NCI-H1105 treated with DMSO at 0.1 percent for 48 hours (cell line): ENCODE results near the gene MYO7B.

Experiments used
- DNase-seq: peaks from one replicate; lab custom pipeline; 2025; lab: John Stamatoyannopoulos, UW

The MYO7B gene

DNA sequence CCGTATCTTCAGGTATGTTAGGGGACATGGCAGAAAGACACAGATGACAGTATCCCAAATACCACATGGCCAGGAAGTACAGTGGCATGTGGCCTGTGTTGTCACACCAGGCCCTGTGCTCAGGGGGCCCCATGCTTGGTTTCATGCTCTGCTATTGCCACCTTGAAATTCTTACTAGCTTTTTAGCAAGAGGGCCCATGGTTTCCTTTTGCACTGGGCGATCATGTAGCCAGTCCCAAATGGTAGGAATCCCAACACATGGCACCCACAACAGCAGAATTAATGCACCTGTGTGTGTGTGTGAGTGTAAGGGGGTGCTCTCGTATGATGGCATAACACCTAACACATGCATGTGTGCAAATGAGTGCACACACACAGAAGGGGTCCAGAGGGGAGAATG is 39.2 kb downstream of the MYO7B start:
- DNase-seq: no peak

DNA sequence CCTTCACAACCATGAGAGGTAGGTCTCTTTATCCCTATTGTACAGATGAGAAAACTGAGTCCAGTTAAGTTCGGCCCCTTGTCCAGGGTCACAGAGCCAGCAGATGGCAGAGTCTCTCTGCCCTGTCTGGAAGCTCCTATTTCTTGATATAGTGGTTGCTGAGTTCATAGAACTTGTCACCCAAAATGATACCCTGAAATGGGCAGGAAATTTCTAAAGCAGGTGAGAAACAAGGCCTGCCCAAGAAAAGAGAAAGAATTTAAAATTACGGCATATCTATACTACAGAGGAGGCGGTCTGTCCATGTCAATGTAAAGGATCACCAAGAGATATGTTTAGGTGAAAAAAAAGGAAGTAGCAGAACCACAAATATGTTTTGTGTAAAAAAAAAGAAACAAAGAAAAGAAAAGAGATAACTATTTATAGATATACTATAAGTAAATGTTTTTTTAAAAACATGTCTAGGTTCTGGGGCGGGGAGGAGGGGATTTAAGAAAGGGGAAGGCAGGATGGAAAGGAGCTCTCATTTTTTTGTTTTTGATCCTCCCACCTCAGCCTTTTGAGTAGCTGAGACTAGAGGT is 39.8 kb downstream of the MYO7B start:
- DNase-seq: no peak

DNA sequence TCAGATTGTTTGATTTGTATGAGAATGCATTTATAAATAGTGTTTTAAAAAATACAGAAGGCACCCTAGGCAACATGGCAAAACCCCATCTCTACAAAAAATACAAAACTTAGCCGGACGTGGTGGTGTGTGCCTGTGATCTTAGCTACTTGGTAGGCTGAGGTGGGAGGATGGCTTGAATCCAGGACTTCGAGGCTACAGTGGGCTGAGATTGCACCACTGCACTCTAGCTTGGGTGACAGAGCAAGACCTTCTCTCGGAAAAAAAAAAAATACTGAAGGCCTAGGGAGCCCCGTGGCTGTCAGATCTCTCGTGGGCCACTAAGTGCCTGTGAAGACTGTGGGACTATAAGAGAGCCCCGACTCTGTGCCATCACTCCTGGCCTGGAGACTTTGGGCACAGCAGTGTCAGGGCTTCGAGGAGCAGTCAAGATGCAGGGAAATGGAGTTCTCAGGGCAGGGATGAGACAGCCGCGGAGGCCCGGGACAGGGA is 40.5 kb downstream of the MYO7B start:
- DNase-seq: no peak

DNA sequence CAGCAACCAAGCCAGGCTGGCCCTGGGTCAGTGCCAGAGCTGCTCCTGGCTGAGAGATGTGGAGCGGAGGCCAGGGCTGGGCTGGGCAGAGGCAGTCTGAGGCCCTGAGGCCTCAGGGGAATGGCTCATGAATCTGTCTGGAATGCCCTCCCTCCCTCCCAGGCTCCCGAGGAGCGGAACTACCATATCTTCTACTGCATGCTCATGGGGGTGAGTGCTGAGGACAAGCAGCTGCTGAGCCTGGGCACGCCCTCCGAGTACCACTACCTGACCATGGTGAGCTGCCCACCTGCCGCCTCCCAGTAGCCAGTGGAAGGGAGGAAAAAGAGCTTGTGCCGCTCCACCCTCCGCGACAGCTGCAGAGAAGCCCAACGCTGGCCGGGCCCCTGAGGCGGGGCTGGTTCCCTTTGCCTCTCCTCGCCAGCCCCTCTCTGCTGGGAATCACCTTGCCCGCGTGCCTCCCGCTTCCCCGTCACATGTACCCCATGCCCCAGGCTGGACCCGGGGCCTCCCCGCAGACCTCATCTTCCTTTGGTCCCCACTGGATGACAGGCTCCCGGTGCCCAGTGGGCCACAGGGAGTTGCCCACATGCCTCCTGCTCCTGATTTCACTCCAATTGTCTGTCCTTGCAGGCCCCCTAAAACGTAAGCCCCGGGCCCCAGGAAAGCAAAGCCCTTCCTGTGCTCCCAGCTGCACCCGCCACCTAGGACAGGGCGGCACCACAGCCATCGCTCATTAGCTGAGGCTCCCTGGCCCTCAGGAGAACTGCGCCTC is 41.1 kb downstream of the MYO7B start:
- no peak for DNase-seq

DNA sequence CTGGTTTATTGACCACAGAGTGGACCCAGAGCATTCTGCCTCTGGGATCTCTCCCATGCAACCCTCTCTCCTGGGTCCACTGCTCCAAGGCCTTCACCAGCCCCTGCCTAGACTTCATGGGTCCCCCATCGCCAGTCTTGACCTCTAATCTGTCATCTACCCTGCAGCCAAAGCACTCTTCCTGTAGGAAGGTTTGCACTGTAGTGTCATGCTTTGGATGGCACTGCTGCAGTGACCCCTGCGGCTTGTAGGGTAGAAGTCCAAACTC is 41.7 kb downstream of the MYO7B start:
- no peak for DNase-seq

DNA sequence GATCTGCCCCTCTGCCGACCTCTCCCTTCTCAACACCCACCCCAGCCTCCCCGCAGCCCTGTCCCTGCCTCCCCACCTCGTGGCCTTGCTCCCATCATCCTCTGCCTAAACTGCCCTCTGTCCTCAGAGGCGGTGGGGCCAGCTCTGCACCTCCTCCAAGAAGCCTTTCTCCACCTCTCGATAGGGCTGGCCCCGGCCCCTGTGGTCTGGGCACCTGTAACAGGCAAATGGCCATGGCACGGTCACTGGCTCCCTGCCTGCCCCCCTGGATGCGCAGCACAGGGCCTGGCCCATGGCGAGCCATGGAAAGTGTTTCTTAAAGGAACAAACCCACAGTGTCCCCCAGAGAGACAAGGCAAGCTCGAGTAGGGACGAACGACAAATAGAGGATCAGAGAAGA is 42.0 kb downstream of the MYO7B start:
- no peak for DNase-seq

DNA sequence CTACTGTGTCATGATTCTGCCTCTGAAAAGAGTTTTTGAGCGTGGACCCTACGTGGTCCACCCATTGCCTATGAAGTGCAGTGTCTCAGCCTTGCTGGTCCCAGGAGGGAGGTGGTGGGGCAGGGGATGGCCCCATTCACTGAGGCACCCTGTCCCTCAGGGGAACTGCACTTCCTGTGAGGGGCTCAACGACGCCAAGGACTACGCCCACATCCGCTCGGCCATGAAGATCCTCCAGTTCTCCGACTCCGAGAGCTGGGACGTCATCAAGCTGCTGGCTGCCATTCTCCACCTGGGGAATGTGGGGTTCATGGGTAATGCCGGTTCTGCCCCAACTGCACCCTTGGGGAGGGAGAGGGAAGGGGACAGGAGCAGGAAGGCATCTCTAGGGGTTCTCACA is 42.5 kb downstream of the MYO7B start:
- no peak for DNase-seq

DNA sequence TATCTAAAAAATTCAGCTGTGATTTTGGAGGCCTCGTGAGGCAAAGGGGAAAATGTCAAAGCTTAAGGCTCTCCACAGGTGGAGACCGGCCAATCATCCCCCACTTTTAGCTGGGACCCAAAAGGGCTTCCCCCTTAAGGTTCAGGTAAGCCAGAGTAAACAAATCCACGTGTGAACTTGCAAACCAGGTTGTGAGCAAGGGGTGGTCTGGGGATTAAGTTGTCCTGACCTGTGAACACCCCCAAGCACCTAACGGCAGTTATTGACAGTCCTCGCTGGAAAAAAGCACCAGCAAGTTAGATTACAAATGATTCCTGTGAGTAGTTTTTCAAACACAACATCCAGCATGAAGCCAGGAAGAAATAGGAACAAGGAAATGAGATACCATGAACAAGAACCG is 42.9 kb downstream of the MYO7B start:
- no peak for DNase-seq

DNA sequence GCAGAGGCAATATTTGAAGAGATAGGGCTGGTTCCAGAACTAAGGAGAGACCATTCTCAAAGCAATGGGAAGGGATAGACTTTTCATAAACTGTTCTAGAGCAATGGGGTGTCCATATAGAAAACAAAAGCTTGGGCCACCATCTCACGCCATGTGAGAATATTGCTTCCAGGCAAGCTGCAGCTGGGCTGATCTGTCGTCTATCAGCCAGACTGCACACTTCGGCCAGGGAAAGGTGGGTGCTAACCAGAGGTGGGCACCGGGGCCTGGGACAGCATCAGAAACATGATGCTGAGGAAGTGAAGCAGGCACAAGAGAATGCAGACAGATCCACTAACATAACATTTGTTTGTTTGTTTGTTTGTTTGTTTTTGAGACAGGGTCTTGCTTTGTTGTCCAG is 43.7 kb downstream of the MYO7B start:
- DNase-seq: no peak

DNA sequence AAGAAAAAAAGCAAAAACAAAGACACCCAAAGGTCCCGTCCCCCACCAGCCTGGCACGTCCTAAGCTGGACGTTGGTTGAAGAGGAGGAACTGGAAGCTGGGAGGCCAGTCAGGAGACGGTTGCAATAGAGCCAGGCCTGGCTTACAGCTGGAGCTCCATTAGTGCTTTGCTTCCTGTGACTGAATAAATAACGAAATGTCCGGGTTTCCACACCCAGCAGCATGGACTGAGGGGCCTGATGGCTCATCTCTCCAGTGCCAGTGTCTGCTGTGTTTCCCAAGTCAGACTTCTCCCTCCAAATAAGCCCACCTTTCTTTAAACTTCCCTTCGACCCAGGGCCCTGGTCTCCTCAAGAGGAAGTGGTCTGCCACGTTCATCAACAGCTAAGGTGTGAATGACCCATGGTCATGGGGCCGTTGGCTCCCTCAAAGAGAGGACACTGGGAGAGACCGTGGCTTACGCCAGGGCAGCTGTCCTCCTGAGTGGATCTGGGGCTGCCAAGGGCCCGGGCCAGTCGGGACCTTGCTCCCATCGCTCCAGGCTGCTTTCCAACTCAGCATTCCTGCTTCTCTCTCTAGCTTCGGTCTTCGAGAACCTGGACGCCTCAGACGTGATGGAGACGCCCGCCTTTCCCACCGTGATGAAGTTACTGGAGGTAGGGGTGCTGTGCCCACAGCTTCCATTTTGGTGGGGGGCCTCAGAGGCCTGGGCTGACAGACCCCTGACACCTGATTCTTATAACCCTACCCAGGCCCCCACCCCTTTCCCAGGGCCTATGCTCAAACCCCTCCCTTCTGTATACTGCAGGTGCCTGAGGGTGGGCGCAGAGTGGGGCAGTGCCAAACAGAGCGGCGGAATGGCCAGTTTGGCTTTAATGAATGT is 44.9 kb downstream of the MYO7B start:
- no peak for DNase-seq

DNA sequence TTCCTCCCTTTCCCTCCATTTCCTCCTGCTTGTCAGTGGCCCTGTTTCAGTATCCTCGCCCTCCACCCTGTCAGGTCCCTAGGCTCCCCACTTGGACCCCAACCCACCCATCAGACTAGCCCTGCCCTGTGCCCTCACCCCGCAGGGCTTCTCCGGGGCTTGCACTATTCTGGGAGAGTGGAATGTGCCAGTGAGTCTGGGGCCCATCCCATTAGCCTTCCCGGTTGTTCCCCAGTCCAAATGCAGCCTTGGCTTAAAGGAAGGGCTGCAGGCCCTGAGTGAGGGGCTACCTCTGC is 45.5 kb downstream of the MYO7B start:
- no peak for DNase-seq

DNA sequence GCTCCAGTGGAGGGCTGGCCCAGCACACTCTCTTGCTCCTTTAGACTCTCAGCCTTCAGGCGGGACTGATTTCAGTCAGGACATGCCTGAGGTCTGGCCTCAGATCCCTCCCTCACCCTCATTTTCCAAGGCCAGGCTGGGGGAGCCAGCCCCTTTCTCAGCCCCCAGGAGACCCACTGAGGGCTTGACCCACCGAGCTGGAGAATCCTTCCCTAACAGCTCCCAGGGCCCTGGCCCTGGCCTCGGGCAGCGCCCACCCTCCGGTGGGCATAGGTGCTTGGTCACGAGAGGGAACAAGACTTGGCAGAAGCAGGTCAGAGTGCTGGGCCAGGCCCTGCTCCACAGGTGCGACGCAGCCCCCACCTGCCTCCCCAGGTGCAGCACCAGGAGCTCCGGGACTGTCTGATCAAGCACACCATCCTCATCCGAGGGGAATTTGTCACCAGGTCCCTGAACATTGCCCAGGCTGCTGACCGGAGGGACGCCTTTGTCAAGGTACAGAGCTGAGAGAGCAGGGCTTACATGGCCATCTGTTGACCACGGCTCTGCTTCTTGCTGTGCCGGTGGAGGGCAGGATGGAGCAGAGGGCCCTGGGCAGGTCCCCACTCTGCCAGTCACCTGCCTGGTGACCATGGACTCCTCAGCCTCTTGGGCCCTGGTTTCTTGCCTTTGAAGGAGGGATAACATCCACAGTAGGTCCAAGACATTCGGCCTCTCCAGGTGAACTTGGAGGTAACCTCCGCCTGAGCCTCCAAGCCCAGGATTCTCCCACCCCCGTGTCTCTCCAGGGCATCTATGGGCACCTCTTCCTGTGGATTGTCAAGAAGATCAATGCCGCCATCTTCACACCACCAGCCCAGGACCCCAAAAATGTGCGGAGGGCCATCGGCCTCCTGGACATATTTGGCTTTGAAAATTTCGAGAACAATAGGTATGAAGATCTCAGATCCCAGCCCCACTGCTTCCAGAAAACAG is 46.3 kb downstream of the MYO7B start:
- no peak for DNase-seq

DNA sequence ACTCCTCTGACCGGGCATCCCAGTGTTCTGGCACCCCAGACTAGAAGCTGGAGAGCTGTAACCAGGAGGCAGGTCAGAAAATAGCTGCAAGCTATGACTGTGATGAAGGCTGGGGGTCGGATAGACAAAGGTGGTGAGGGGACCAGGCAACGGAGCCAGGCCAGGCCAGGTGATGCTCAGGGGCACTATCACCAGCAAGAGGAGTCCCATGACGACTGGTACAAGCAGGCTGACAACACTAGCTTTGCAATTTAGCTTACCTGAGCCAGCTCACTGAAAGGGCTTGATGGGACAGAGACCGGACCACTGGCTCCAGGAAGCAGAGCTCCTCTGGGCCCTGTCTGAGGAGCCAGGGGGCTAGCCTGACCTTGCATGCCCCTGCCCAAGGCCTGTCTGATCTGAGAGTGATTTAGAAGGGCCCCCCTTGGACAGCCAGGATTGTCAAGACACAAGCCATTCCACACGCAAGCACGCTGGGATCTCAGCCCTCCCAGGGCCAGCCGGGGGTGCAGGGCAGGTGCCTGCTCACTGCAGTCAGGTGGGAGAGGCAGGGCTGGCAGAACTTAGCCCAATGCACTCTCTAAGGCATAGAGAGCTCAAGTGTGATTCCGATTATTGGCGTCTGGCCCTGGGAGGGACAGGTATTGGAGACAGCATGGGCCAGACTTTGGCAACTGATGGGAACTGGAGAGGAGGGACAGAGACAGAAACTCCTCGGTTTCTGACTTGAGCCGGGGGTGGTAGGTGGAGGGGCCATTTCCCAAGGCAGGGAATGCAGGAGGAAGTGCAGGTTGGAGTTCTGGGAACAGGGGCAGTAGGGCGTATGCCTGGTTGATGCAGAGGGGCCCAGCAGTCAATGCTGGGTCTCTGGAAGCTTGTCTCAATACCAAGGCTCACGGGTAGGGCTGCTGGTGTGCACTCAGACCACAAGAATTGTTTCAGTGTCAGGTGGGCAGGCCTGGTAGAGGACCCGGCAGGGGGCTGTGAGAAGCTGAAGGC is 47.7 kb downstream of the MYO7B start:
- DNase-seq: no peak

DNA sequence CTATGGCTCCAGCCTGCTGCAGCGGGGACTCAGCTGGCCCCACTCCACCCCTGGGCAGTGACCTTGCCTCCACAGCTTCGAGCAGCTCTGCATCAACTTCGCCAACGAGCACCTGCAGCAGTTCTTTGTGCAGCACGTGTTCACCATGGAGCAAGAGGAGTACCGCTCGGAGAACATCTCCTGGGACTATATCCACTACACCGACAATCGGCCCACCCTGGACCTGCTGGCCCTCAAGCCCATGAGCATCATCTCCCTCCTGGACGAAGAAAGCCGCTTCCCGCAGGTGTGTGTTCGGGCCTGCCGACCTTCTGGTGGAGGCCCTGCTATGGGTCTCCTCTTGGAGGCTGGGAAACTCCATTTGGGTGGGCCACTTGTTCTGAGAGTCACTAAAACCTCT is 48.6 kb downstream of the MYO7B start:
- no peak for DNase-seq

DNA sequence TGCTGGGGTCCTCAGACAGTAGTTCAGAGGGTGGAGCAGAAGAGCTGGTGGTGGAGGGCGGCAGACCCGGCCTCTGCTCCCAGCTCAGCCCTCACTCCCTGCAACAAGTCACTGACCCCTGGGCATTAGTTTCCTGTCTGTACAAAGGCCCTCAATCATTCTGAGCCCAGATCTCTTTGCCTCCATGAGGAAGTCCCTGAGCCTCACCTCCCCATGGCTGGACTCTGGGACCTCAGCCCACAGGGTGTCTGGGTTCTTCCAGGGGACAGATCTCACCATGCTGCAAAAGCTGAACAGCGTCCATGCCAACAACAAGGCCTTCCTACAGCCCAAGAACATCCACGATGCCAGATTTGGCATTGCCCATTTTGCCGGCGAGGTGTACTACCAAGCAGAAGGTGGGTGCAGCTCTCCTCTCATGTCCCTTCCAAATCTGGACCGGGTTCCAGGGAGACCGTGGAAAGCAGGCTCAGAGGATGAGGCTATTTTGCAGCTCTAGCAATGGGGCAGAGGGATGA is 49.1 kb downstream of the MYO7B start:
- no peak for DNase-seq

DNA sequence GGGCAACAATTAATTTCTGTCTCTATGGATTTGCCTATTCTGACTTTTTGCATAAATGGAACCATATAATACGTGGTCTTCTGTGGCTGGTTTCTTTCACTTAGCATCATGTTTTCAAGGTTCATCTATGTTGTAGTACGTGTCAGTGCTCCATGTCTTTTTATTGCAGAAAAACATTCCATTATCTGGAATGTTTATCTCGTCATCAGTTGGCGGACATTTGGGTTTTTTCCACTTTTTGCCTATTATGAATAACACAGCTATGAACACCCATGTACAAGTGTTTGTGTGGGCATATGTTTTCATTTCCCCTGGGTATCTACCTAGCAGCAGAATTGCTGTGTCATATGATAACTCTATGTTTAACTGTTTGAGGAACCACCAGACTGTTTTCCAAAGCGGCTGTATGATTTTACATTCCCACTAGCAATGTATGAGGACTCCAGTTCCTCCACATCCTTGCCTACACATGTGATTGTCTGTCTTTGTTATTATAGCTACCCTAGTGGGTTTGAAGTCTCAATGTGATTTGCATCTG is 49.9 kb downstream of the MYO7B start:
- DNase-seq: no peak

DNA sequence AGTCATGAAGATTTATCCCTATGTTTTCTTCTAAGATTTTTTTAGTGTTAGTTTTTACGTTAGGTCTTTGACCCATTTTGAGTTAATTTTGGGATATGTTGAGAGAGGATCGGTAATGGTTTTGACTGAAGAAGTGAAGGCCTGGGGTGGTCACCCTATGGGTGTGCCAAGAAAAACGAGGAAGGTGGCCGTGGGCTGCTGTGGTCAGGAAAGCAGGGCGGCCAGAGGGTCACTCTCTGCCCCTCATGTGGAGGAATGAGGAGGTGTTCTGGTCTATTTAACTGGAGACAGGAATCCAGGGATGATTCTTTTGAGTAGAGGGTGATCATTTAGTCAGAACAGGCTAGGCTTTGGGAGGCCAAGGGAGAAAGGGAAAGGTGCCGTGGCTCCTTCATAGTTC is 50.7 kb downstream of the MYO7B start:
- DNase-seq: no peak

DNA sequence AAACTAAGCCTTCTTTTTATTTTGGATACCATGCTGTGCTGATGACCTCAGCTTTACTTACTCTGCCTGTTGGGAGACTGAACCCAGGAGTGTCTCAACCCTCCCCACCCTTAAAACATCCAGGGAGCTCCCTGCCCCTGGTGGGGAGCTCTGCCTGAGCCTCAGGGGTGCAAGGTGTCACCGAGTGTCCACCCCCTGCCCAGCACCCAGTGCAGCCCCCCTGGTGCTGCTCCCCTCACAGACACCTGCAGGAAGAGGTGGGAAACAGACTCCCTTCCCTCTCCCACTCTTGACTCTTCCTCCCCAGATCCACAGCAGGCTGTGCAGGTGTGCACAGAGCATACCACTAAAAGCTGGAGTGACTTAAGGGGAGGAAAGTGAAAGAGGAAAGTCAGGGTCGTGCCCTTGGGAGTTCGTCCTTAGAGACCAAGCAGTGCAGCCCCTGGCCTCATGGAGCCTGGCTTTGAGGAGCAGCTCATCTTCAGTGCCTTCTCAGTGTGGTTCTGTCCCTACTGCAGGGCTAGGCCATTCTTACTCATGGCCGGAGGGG is 51.3 kb downstream of the MYO7B start:
- DNase-seq: no peak

DNA sequence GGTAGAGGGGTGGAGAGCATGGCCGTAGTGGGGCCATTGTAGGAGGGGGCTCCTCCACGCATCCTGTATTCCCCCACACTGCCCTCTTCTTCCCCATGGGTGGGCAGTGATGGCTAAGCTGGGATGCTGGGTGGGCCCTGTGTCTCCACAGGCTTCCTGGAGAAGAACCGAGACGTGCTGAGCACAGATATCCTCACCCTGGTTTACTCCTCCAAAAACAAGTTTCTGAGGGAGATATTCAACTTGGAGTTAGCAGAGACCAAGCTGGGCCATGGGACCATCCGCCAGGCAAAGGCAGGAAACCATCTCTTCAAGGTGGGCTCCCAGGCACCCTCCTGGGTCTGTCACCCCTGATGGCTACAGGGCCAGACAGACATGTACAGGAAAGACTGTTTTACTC is 52.8 kb downstream of the MYO7B start:
- DNase-seq: no peak

DNA sequence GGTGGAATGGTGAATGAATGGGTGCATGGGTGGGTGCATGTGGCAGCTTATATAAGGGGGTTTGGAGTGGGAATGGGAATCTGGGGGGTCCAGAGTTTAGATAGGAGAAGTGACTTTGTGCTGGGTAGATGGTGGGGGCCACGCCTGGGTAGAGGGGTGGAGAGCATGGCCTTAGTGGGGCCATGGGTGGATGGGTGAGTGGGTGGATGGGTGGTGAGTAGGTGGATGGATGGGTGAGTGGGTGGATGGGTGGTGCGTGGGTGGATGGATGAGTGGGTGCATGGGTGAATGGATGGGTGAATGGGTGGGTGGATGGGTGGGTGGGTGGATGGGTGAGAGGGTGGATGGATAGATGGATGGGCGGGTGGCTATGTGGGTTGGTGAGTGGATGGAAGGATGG is 53.9 kb downstream of the MYO7B start:
- DNase-seq: no peak
